Measurements from ENCODE around the gene SLC12A4. TPM values are rescaled to one million over a fixed set of nuclear protein-coding genes. Genes with fewer than 3 reads are reported as not detected.

SLC12A4 gene
- polyA plus RNA-seq, 1 donor (not counting 4 experiments of a cell fraction or from before 2014, with no cell fraction given) = 59.3 TPM

GRCh38 chr16:67954421-67955196 lies 13.8 kb downstream of the SLC12A4 start:
- dilution Hi-C loops (cut with MboI; ENCODE audit: extremely low pct_ligation_motif_present, low sequenced_read_pairs) = no loop called here
- DNase-seq (ENCODE audit: low read depth, low spot score) (no peak), FAIRE-seq (no peak)
- peaks cover 4% of the 10 kb centered on the region for H3K4me1 ChIP-seq (ENCODE audit: control insufficient read depth, extremely low read depth, insufficient read depth, low read length)
- TF ChIP-seq CTCF (optimal IDR thresholded peaks at IDR 0.05 in 1 of 3, IDR thresholded peaks at IDR 0.05 in 1 of 3, conservative IDR thresholded peaks at IDR 0.05 in 1 of 3; ENCODE audit: extremely low read depth in 1 of 3, insufficient read depth in 2 of 3, low read length in 3 of 3) (no peak), EZH2 (IDR thresholded peaks at IDR 0.05; ENCODE audit: low read length) (no peak)
- no peak overlapping the region for H3K4me3 ChIP-seq (ENCODE audit: control insufficient read depth in 2 of 3, extremely low read depth in 1 of 3, insufficient read depth in 2 of 3, low read depth in 1 of 3, low read length in 3 of 3)
- H3K9ac ChIP-seq (ENCODE audit: control insufficient read depth, extremely low read depth, insufficient read depth, low read length) = no peak overlapping the region
- no peak overlapping the region for H3K4me2 ChIP-seq (ENCODE audit: control insufficient read depth, extremely low read depth, insufficient read depth, low read depth, low read length)
- peaks cover 59 to 67% of the 10 kb centered on the region in 2 experiments for H3K36me3 ChIP-seq (ENCODE audit: control insufficient read depth in 2 of 2, extremely low read depth in 1 of 2, insufficient read depth in 2 of 2, low read length in 2 of 2)
- peaks cover 22% of the 10 kb centered on the region for H3K79me2 ChIP-seq (ENCODE audit: control insufficient read depth, insufficient read depth, low read length)
- peaks cover 14% of the 10 kb centered on the region for H4K20me1 ChIP-seq (ENCODE audit: control insufficient read depth, extremely low read depth, insufficient read depth, low read length)
- H3K27me3 ChIP-seq (ENCODE audit: control insufficient read depth, extremely low read depth, insufficient read depth, low read length) = no peaks in the 10 kb centered on the region
- H3K9me1 ChIP-seq (ENCODE audit: control insufficient read depth, extremely low read depth, insufficient read depth, low read length) = peaks cover 2% of the 10 kb centered on the region
- H3K9me3 ChIP-seq (ENCODE audit: control insufficient read depth, low read depth, low read length) = no peaks in the 10 kb centered on the region
- no peak overlapping the region for H2AFZ ChIP-seq (ENCODE audit: control insufficient read depth, low read length)
- H3K27ac ChIP-seq (ENCODE audit: control insufficient read depth, insufficient read depth, low read length) = no peak overlapping the region

GRCh38 chr16:67953641-67954375 lies 14.6 kb downstream of the SLC12A4 start:
- H3K4me1 ChIP-seq (ENCODE audit: control insufficient read depth, extremely low read depth, insufficient read depth, low read length) = no peaks in the 10 kb centered on the region
- FAIRE-seq (no peak), DNase-seq (ENCODE audit: low read depth, low spot score) (no peak)
- no peaks in the 10 kb centered on the region for H3K9me3 ChIP-seq (ENCODE audit: control insufficient read depth, low read depth, low read length)
- H3K4me2 ChIP-seq (ENCODE audit: control insufficient read depth, extremely low read depth, insufficient read depth, low read depth, low read length) = no peak overlapping the region
- peaks cover 58 to 67% of the 10 kb centered on the region in 2 experiments for H3K36me3 ChIP-seq (ENCODE audit: control insufficient read depth in 2 of 2, extremely low read depth in 1 of 2, insufficient read depth in 2 of 2, low read length in 2 of 2)
- H3K4me3 ChIP-seq (ENCODE audit: control insufficient read depth in 2 of 3, extremely low read depth in 1 of 3, insufficient read depth in 2 of 3, low read depth in 1 of 3, low read length in 3 of 3) = no peak overlapping the region
- no peaks in the 10 kb centered on the region for H3K9me1 ChIP-seq (ENCODE audit: control insufficient read depth, extremely low read depth, insufficient read depth, low read length)
- no peak overlapping the region for H3K9ac ChIP-seq (ENCODE audit: control insufficient read depth, extremely low read depth, insufficient read depth, low read length)
- dilution Hi-C loops (cut with MboI; ENCODE audit: extremely low pct_ligation_motif_present, low sequenced_read_pairs) = no loop called here
- peaks cover 18% of the 10 kb centered on the region for H3K79me2 ChIP-seq (ENCODE audit: control insufficient read depth, insufficient read depth, low read length)
- TF ChIP-seq CTCF (optimal IDR thresholded peaks at IDR 0.05 in 1 of 3, IDR thresholded peaks at IDR 0.05 in 1 of 3, conservative IDR thresholded peaks at IDR 0.05 in 1 of 3; ENCODE audit: extremely low read depth in 1 of 3, insufficient read depth in 2 of 3, low read length in 3 of 3) (no peak), EZH2 (IDR thresholded peaks at IDR 0.05; ENCODE audit: low read length) (no peak)
- no peaks in the 10 kb centered on the region for H3K27me3 ChIP-seq (ENCODE audit: control insufficient read depth, extremely low read depth, insufficient read depth, low read length)
- peaks cover 14% of the 10 kb centered on the region for H4K20me1 ChIP-seq (ENCODE audit: control insufficient read depth, extremely low read depth, insufficient read depth, low read length)
- H2AFZ ChIP-seq (ENCODE audit: control insufficient read depth, low read length) = no peak overlapping the region
- no peak overlapping the region for H3K27ac ChIP-seq (ENCODE audit: control insufficient read depth, insufficient read depth, low read length)

Data from keratinocyte (primary cell).